ENCODE results near the gene CYP26B1.

CYP26B1 gene

GRCh38 chr2:72085513-72085912 lies 62.1 kb downstream of the CYP26B1 start:
- DNase-seq (no peak), ATAC-seq (ENCODE audit: insufficient read depth, low read depth) (no peak)
- H3K79me2 ChIP-seq (ENCODE audit: insufficient read depth, low read length): no peaks in the 10 kb centered on the region
- H3K4me2 ChIP-seq (ENCODE audit: insufficient read depth, low read length): no peak overlapping the region
- H2AFZ ChIP-seq (ENCODE audit: low read depth, low read length): no peak overlapping the region
- H3K27me3 ChIP-seq (ENCODE audit: insufficient read depth, low read length, poor library complexity): no peaks in the 10 kb centered on the region
- TF ChIP-seq EZH2 (IDR thresholded peaks at IDR 0.05; ENCODE audit: borderline replicate concordance, low read depth, low read length, severe bottlenecking): no peak
- no peak for TF ChIP-seq CTCF (IDR thresholded peaks at IDR 0.05; ENCODE audit: borderline replicate concordance, extremely low read depth, low read length, poor library complexity, severe bottlenecking)
- no peaks in the 10 kb centered on the region for H3K4me1 ChIP-seq (ENCODE audit: insufficient read depth, low read length)
- H3K27ac ChIP-seq (ENCODE audit: low read length): no peak overlapping the region
- H3K4me3 ChIP-seq (ENCODE audit: low read depth in 1 of 2, low read length in 2 of 2): no peak overlapping the region
- H3K36me3 ChIP-seq (ENCODE audit: insufficient read depth, low read length): no peaks in the 10 kb centered on the region
- H3K9ac ChIP-seq (ENCODE audit: low read depth, low read length): no peak overlapping the region
- no peaks in the 10 kb centered on the region for H4K20me1 ChIP-seq (ENCODE audit: insufficient read depth, low read length)
- peaks cover 7% of the 10 kb centered on the region for H3K9me3 ChIP-seq (ENCODE audit: insufficient read depth, low read length, severe bottlenecking)

GRCh38 chr2:72085036-72085435 lies 62.6 kb downstream of the CYP26B1 start:
- no peaks in the 10 kb centered on the region for H3K4me1 ChIP-seq (ENCODE audit: insufficient read depth, low read length)
- H3K4me3 ChIP-seq (ENCODE audit: low read depth in 1 of 2, low read length in 2 of 2): no peak overlapping the region
- H3K27me3 ChIP-seq (ENCODE audit: insufficient read depth, low read length, poor library complexity): no peaks in the 10 kb centered on the region
- H3K9me3 ChIP-seq (ENCODE audit: insufficient read depth, low read length, severe bottlenecking): peaks cover 7% of the 10 kb centered on the region
- no peaks in the 10 kb centered on the region for H3K79me2 ChIP-seq (ENCODE audit: insufficient read depth, low read length)
- H4K20me1 ChIP-seq (ENCODE audit: insufficient read depth, low read length): no peaks in the 10 kb centered on the region
- no peak overlapping the region for H3K4me2 ChIP-seq (ENCODE audit: insufficient read depth, low read length)
- no peak overlapping the region for H3K9ac ChIP-seq (ENCODE audit: low read depth, low read length)
- no peak overlapping the region for H2AFZ ChIP-seq (ENCODE audit: low read depth, low read length)
- H3K36me3 ChIP-seq (ENCODE audit: insufficient read depth, low read length): no peaks in the 10 kb centered on the region
- DNase-seq (no peak), ATAC-seq (ENCODE audit: insufficient read depth, low read depth) (no peak)
- H3K27ac ChIP-seq (ENCODE audit: low read length): no peak overlapping the region
- no peak for TF ChIP-seq CTCF (IDR thresholded peaks at IDR 0.05; ENCODE audit: borderline replicate concordance, extremely low read depth, low read length, poor library complexity, severe bottlenecking)
- TF ChIP-seq EZH2 (IDR thresholded peaks at IDR 0.05; ENCODE audit: borderline replicate concordance, low read depth, low read length, severe bottlenecking): no peak

GRCh38 chr2:72084584-72084976 lies 63.1 kb downstream of the CYP26B1 start:
- Histone ChIP-seq H3K9me3 (ENCODE audit: insufficient read depth, low read length, severe bottlenecking) (peaks cover 7% of the 10 kb centered on the region), H3K27me3 (ENCODE audit: insufficient read depth, low read length, poor library complexity) (no peaks in the 10 kb centered on the region), H3K4me2 (ENCODE audit: insufficient read depth, low read length) (no peak overlapping the region), H3K4me1 (ENCODE audit: insufficient read depth, low read length) (no peaks in the 10 kb centered on the region), H3K36me3 (ENCODE audit: insufficient read depth, low read length) (no peaks in the 10 kb centered on the region), H3K79me2 (ENCODE audit: insufficient read depth, low read length) (no peaks in the 10 kb centered on the region), H3K9ac (ENCODE audit: low read depth, low read length) (no peak overlapping the region), H4K20me1 (ENCODE audit: insufficient read depth, low read length) (no peaks in the 10 kb centered on the region), H3K4me3 (ENCODE audit: low read depth in 1 of 2, low read length in 2 of 2) (no peak overlapping the region), H3K27ac (ENCODE audit: low read length) (no peak overlapping the region), H2AFZ (ENCODE audit: low read depth, low read length) (no peak overlapping the region)
- TF ChIP-seq CTCF (IDR thresholded peaks at IDR 0.05; ENCODE audit: borderline replicate concordance, extremely low read depth, low read length, poor library complexity, severe bottlenecking) (no peak), EZH2 (IDR thresholded peaks at IDR 0.05; ENCODE audit: borderline replicate concordance, low read depth, low read length, severe bottlenecking) (no peak)
- ATAC-seq (ENCODE audit: insufficient read depth, low read depth): no peak
- no peak for DNase-seq

Measured in DND-41 (cell line).